Peyer's patch (tissue), 4 donors: ENCODE measurements around the gene RAD17. TPM values are rescaled to one million over a fixed set of nuclear protein-coding genes. Genes with fewer than 3 reads are reported as not detected.

Experiments used
- DNase-seq, 3 donors: peaks; one replicate each; pipeline ENCODE4 v3.0.0-alpha.2; 2017 to 2019
- H3K27ac ChIP-seq, 4 donors: fragments of 200-600 bp; sonication (generic); one replicate each; pipeline ENCODE4 v1.5.1; 2016 to 2019
- H3K27me3 ChIP-seq, 2 donors: fragments of 200-600 bp; sonication (generic); one replicate each; pipeline ENCODE4 v1.5.1; 2019
- H3K36me3 ChIP-seq, 3 donors: fragments of 200-600 bp; sonication (generic); one replicate each; pipeline ENCODE4 v1.5.1; 2016 to 2019
- H3K4me1 ChIP-seq, 4 donors: fragments of 200-600 bp; sonication (generic); one replicate each; pipeline ENCODE4 v1.5.1; 2016 to 2019
- H3K4me3 ChIP-seq, 4 donors: fragments of 200-600 bp; sonication (generic); 1 replicate in 3 of 4; 2 replicates in 1 of 4; pipeline ENCODE4 v1.5.1; 2016 to 2019; ENCODE audit warnings: mild to moderate bottlenecking in 1 of 4
- H3K9me3 ChIP-seq, 4 donors: fragments of 200-600 bp; sonication (generic); one replicate each; pipeline ENCODE4 v1.5.1; 2016 to 2019; ENCODE audit warnings: mild to moderate bottlenecking in 1 of 4
- POLR2A ChIP-seq, 2 donors: fragments of 450-650 bp; IDR thresholded peaks; one replicate each; pipeline ENCODE4 v1.5.1; 2017; ENCODE audit warnings: antibody characterized with exemption in 2 of 2, mild to moderate bottlenecking in 2 of 2, moderate library complexity in 2 of 2
- total RNA-seq, 4 donors: library from RNA; depleted of rRNA; stranded (reverse); fragments of >200 nt; gene quantifications; one replicate each; pipeline ENCODE4 v1.1.0, GENCODE V29; 2016
- TF ChIP-seq, protein P1 (sequence below), 6 experiments: fragments of 450-650 bp in 4 of 6; fragments of 200-600 bp in 2 of 6; sonication (generic) in 1 of 6; IDR thresholded peaks; one replicate each; pipeline ENCODE4 v1.5.1; 2017 to 2019; ENCODE audit warnings: antibody characterized with exemption in 6 of 6, mild to moderate bottlenecking in 3 of 6, moderate library complexity in 1 of 6

The RAD17 gene
- total RNA-seq, 4 donors from 2014 or later = 7.3 to 47.0 (median 21.7) TPM

DNA sequence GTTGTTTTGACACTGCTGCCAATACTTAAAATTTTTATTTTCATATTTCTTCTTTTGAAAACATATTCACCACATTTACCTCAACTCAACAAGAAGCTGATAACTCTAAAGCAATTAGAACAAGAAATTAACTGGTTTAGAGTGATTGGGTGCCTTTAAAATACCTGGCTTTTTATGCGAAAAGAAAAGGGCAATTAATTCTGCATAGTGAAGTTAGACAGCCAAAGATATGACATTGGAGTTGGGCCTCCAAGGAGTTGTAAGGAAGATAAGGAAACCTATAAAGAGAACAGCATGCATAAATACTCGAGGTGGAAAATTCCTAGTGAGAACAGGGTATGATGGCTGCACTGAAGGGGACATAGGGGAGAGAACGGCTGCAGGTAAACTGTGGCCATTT lies 9.9 kb upstream of the RAD17 start:
- TF ChIP-seq, protein P1, sequence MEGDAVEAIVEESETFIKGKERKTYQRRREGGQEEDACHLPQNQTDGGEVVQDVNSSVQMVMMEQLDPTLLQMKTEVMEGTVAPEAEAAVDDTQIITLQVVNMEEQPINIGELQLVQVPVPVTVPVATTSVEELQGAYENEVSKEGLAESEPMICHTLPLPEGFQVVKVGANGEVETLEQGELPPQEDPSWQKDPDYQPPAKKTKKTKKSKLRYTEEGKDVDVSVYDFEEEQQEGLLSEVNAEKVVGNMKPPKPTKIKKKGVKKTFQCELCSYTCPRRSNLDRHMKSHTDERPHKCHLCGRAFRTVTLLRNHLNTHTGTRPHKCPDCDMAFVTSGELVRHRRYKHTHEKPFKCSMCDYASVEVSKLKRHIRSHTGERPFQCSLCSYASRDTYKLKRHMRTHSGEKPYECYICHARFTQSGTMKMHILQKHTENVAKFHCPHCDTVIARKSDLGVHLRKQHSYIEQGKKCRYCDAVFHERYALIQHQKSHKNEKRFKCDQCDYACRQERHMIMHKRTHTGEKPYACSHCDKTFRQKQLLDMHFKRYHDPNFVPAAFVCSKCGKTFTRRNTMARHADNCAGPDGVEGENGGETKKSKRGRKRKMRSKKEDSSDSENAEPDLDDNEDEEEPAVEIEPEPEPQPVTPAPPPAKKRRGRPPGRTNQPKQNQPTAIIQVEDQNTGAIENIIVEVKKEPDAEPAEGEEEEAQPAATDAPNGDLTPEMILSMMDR (IDR thresholded peaks at IDR 0.05) = no peak
- no peak for TF ChIP-seq POLR2A (IDR thresholded peaks at IDR 0.05)
- Histone ChIP-seq H3K36me3 (peaks cover 0 to 29% (median 0%) of the 10 kb centered on the region in 3 donors), H3K27ac (no peak overlapping the region), H3K4me1 (no peaks in the 10 kb centered on the region), H3K27me3 (no peaks in the 10 kb centered on the region), H3K4me3 (no peak overlapping the region), H3K9me3 (no peaks in the 10 kb centered on the region)
- no peak for DNase-seq

DNA sequence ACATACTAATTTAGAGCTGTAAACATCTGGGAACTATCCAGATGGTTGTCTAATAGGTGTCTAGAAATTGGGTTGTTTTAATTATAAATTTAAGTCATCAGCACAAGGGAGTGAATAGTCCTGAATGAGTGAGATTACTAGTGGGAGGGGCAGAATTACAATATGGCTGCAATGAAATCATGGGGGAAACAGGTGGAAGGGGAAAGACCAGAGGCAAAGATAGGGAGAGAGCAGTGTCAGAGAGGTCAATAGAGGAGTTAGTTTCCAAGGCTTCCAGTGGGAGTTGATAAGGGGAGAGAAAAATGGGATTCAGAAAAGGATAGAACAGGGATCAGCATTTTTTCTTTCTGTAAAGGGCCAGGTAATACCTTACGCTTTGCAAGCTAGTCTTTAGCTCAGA lies 9.2 kb upstream of the RAD17 start:
- H3K27ac ChIP-seq = no peak overlapping the region
- DNase-seq = no peak
- no peaks in the 10 kb centered on the region for H3K9me3 ChIP-seq
- H3K4me3 ChIP-seq = no peak overlapping the region
- peaks cover 0 to 29% (median 0%) of the 10 kb centered on the region in 3 donors for H3K36me3 ChIP-seq
- no peak for TF ChIP-seq POLR2A (IDR thresholded peaks at IDR 0.05)
- TF ChIP-seq, protein P1 (IDR thresholded peaks at IDR 0.05) = no peak
- no peaks in the 10 kb centered on the region for H3K4me1 ChIP-seq
- H3K27me3 ChIP-seq = no peaks in the 10 kb centered on the region

DNA sequence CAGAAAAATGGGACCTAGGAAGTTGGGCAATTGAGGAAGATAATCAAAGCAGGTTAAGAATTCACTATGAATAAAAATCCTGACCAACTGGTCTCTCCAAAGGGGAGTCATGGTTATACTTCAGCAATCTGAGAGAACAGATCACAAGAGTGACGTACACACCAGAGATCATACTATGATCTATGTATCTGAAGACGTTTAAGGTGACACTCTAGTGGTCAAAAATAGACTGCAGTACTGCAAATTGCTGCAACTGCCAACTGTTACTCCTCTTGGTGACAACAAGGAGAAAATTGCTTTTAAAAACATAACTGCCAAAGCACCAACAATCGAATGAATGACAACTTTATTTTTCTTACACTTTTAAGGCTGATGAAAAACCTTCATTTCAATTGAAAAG lies 5.2 kb upstream of the RAD17 start:
- Histone ChIP-seq H3K4me1 (peaks cover 0 to 14% (median 2%) of the 10 kb centered on the region in 4 donors), H3K9me3 (no peaks in the 10 kb centered on the region), H3K27ac (no peak overlapping the region), H3K27me3 (no peaks in the 10 kb centered on the region), H3K4me3 (no peak overlapping the region), H3K36me3 (peaks cover 0 to 34% (median 0%) of the 10 kb centered on the region in 3 donors)
- TF ChIP-seq, protein P1 (IDR thresholded peaks at IDR 0.05) = peak in 3 of 6 experiments; percentile 44 to 47 (median 47)
- no peak for TF ChIP-seq POLR2A (IDR thresholded peaks at IDR 0.05)
- DNase-seq = no peak

DNA sequence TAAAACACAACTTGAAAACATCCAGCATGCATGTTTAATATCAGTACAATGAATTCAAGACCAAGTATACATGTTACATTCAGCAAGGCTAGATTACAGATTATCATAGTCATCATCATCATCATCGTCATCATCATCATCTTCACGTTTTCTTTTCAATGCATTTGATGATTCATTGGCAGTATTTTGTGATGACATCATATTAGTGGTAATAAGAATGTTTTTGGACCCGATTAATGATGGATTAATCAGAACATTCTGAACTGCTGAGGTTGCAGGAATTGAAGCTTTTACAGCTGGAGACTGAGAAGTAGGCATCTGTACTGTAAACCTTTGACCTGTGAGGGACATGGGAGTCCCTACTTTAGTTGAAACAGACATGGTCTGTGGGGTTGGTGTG lies 4.8 kb upstream of the RAD17 start:
- Histone ChIP-seq H3K9me3 (no peaks in the 10 kb centered on the region), H3K36me3 (peaks cover 0 to 33% (median 0%) of the 10 kb centered on the region in 3 donors), H3K27me3 (no peaks in the 10 kb centered on the region), H3K4me3 (no peak overlapping the region), H3K27ac (no peak overlapping the region), H3K4me1 (peaks cover 0 to 14% (median 2%) of the 10 kb centered on the region in 4 donors)
- no peak for TF ChIP-seq POLR2A (IDR thresholded peaks at IDR 0.05)
- TF ChIP-seq, protein P1 (IDR thresholded peaks at IDR 0.05) = no peak
- no peak for DNase-seq

DNA sequence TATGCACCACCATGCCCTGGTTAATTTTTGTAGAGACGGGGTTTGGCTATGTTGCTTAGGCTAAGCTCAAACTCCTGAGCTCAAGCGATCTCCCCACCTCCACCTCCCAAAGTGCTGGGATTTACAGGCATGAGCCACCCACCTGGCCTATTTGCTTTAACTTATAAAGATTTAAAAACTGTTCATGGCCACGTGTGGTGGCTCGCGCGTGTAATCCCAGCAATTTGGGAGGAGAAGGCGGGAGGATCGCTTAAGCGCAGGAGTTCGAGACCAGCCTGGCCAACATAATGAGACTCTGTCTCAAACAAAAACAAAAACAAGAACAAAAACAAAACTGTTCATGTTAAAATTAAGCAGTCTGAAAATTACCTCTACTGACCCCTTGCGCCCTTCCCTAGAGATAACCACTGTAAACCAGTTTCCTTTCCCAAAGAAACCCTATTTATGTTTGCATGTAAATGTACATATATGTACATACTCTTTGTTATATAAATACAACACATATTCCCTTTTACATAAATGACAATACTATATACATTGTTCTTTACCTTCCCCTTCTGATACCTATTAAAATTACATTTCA lies 1.8 kb upstream of the RAD17 start:
- no peak overlapping the region for H3K27ac ChIP-seq
- H3K9me3 ChIP-seq = no peaks in the 10 kb centered on the region
- peaks cover 0 to 29% (median 6%) of the 10 kb centered on the region in 4 donors for H3K4me1 ChIP-seq
- H3K4me3 ChIP-seq = peak overlapping the region in 2 of 4 donors; percentile 77 to 85
- H3K27me3 ChIP-seq = no peaks in the 10 kb centered on the region
- TF ChIP-seq, protein P1 (IDR thresholded peaks at IDR 0.05) = no peak
- TF ChIP-seq POLR2A (IDR thresholded peaks at IDR 0.05) = no peak
- peaks cover 0 to 33% (median 0%) of the 10 kb centered on the region in 3 donors for H3K36me3 ChIP-seq
- DNase-seq = no peak
